ENCODE results near the gene NOTO.

The NOTO gene

GRCh38 chr2:73254343-73255006, 52.1 kb downstream of the NOTO start:
- TF ChIP-seq CTCF (conservative IDR thresholded peaks at IDR 0.05; ENCODE audit: low read depth, low read length): no peak
- no peak for DNase-seq (ENCODE audit: low read depth)
- H3K4me3 ChIP-seq (ENCODE audit: low read length): no peak overlapping the region

- DNase-seq (ENCODE audit: low read depth): no peak
- TF ChIP-seq CTCF (conservative IDR thresholded peaks at IDR 0.05; ENCODE audit: low read depth, low read length): no peak
- no peak overlapping the region for H3K4me3 ChIP-seq (ENCODE audit: low read length)
Observed at GRCh38 chr2:73255007-73255644, 52.8 kb downstream of the NOTO start.

- no peak for TF ChIP-seq CTCF (conservative IDR thresholded peaks at IDR 0.05; ENCODE audit: low read depth, low read length)
- no peak overlapping the region for H3K4me3 ChIP-seq (ENCODE audit: low read length)
- no peak for DNase-seq (ENCODE audit: low read depth)
Observed at GRCh38 chr2:73255907-73256617, 53.7 kb downstream of the NOTO start.

GRCh38 chr2:73256618-73256922, 54.2 kb downstream of the NOTO start:
- DNase-seq (ENCODE audit: low read depth): no peak
- no peak overlapping the region for H3K4me3 ChIP-seq (ENCODE audit: low read length)
- no peak for TF ChIP-seq CTCF (conservative IDR thresholded peaks at IDR 0.05; ENCODE audit: low read depth, low read length)

GRCh38 chr2:73257021-73257420, 54.6 kb downstream of the NOTO start:
- H3K4me3 ChIP-seq (ENCODE audit: low read length): no peak overlapping the region
- TF ChIP-seq CTCF (conservative IDR thresholded peaks at IDR 0.05; ENCODE audit: low read depth, low read length): no peak
- DNase-seq (ENCODE audit: low read depth): no peak

GRCh38 chr2:73257425-73258125, 55.2 kb downstream of the NOTO start:
- DNase-seq (ENCODE audit: low read depth): no peak
- H3K4me3 ChIP-seq (ENCODE audit: low read length): no peak overlapping the region
- TF ChIP-seq CTCF (conservative IDR thresholded peaks at IDR 0.05; ENCODE audit: low read depth, low read length): no peak
